ENCODE measurements around the gene P2RX6.
"Not testable (repeated sequence)": the region's sequence is repeated elsewhere in the genome, so short reads cannot be mapped to it uniquely, and the experiment has no call there.

P2RX6 gene

GRCh38 chr22:20995329-20996030 is 19.5 kb upstream of the P2RX6 start:
- DNase-seq: no peak

- no peak for DNase-seq
Measured at GRCh38 chr22:20996031-20996410, 18.9 kb upstream of the P2RX6 start.

- no peak for DNase-seq
Measured at GRCh38 chr22:20996598-20997535, 18.1 kb upstream of the P2RX6 start.

- DNase-seq: no peak
Measured at GRCh38 chr22:20997536-20998257, 17.3 kb upstream of the P2RX6 start.

- DNase-seq: no peak
Measured at GRCh38 chr22:20998411-20999336, 16.3 kb upstream of the P2RX6 start.

GRCh38 chr22:20999350-21000206 is 15.4 kb upstream of the P2RX6 start:
- DNase-seq: no peak

- DNase-seq: no peak
Measured at GRCh38 chr22:21000207-21000986, 14.6 kb upstream of the P2RX6 start.

GRCh38 chr22:21000987-21001600 is 13.9 kb upstream of the P2RX6 start:
- DNase-seq: no peak

GRCh38 chr22:21001601-21002325 is 13.2 kb upstream of the P2RX6 start, which contains the start of gene THAP7:
Gene THAP7 (minus strand): TSS chr22:21002118. CDS start chr22:21001911, 207 bp downstream.
- peak; percentile 98 for DNase-seq

- no peak for DNase-seq
Measured at GRCh38 chr22:21003782-21004181, 11.2 kb upstream of the P2RX6 start.

GRCh38 chr22:21009208-21009607 is 5.8 kb upstream of the P2RX6 start:
- DNase-seq: not testable (repeated sequence)

- DNase-seq: no peak
Measured at GRCh38 chr22:21009638-21010425, 5.1 kb upstream of the P2RX6 start.

- DNase-seq: no peak
Measured at GRCh38 chr22:21010426-21011113, 4.4 kb upstream of the P2RX6 start.

- DNase-seq: no peak
Measured at GRCh38 chr22:21012446-21013407, 2.2 kb upstream of the P2RX6 start.

GRCh38 chr22:21013657-21014201 is 1.2 kb upstream of the P2RX6 start:
- DNase-seq: no peak

- DNase-seq: peak; percentile 91
Measured at GRCh38 chr22:21014202-21014725, 701 bp upstream of the P2RX6 start.

Measured in activated CD4-positive, alpha-beta T cell treated with anti-CD3 and anti-CD28 coated beads, Interleukin-2, Interleukin-6, amounts not matched to agents 100 ng/mL and 50 ng/mL, durations not matched to agents 16 hours and 8 hours (primary cell).